Measurements from ENCODE around the gene TMEM223.

DNA sequence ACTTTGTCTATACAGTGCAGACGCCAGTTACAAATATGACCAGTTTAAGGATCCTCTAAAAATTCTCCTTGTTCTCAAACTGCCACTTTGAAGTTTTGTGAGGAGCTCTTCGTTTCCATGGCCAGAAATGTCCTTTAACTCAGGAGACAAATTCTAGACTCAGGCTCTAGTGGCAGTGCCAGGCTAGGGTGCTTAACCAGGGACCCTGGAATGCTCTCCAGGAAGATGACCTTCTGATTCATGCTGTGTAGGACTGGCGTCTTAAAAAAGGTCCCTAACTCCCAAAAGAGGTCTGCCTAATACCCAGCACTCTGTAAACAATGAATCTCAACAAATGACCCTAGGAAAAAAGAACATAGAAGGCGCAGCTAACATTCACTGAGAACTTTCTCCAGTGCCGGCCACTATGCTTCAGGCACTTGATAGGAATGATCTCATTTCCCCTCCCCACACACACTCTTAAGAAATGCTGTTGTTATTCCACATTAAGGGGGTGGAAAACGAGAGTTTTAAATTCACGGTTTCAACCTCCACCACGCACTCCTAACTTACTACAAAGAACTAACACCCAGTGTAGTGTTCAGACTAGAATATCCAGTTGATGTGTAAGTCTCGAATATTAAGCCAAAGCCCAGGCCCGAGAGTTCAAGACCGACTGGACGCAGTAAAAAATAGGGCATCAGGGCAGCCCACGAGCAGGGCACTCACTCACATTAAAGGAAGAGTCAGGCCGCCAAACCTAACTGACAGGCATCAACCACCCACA is 12.7 kb upstream of the TMEM223 start:
- TF ChIP-seq EZH2phosphoT487 (IDR thresholded peaks at IDR 0.05; ENCODE audit: insufficient read depth, low read depth) (no peak), EZH2 (IDR thresholded peaks at IDR 0.05; ENCODE audit: insufficient read depth, poor library complexity, severe bottlenecking) (no peak)
